SK-N-SH treated with all-trans-retinoic acid at 6 μM for 48 hours (cell line): Measurements from ENCODE around the gene ABR.

Experiments used
- ATAC-seq: fragments of 200-7000 bp; cut with Tn5 transposase; 3 replicates; pipeline ENCODE4 v1.9.1; 2020; ENCODE audit warnings: mild to moderate bottlenecking, moderate library complexity
- ARNTL ChIP-seq: fragments of 450-650 bp; formaldehyde crosslinking; IDR thresholded peaks from 2 replicates; pipeline ENCODE4 v1.5.0; 2020; ENCODE audit warnings: low read depth, mild to moderate bottlenecking, moderate library complexity, borderline replicate concordance
- BACH2 ChIP-seq: fragments of 250-450 bp; sonication (Bioruptor Pico); IDR thresholded peaks from 2 replicates; pipeline ENCODE4 v1.9.0; 2021; ENCODE audit warnings: mild to moderate bottlenecking, borderline replicate concordance
- CSDC2 ChIP-seq: fragments of 250-450 bp; sonication (Bioruptor Pico); IDR thresholded peaks from 2 replicates; pipeline ENCODE4 v1.5.0; 2020; ENCODE audit warnings: mild to moderate bottlenecking, moderate library complexity
- ESRRG ChIP-seq: fragments of 250-450 bp; sonication (Bioruptor Pico); IDR thresholded peaks from 2 replicates; pipeline ENCODE4 v1.6.1; 2021; ENCODE audit warnings: mild to moderate bottlenecking
- GLIS3 ChIP-seq: fragments of 250-450 bp; sonication (Bioruptor Pico); IDR thresholded peaks from 2 replicates; pipeline ENCODE4 v1.5.0; 2020; ENCODE audit warnings: mild to moderate bottlenecking, moderate library complexity
- ISL1 ChIP-seq: fragments of 250-450 bp; sonication (Bioruptor Pico); IDR thresholded peaks from 2 replicates; pipeline ENCODE4 v2.1.2; 2022; ENCODE audit warnings: mild to moderate bottlenecking, moderate library complexity
- OSR1 ChIP-seq: fragments of 250-450 bp; sonication (Bioruptor Pico); IDR thresholded peaks from 2 replicates; pipeline ENCODE4 v1.8.0; 2022; ENCODE audit warnings: moderate library complexity, mild to moderate bottlenecking, inconsistent platforms
- PPARA ChIP-seq: fragments of 250-450 bp; sonication (Bioruptor Pico); IDR thresholded peaks from 2 replicates; pipeline ENCODE4 v1.5.0; 2020; ENCODE audit warnings: mild to moderate bottlenecking, borderline replicate concordance
- RARB ChIP-seq: fragments of 250-450 bp; sonication (Bioruptor Pico); IDR thresholded peaks from 2 replicates; pipeline ENCODE4 v1.8.0; 2021; ENCODE audit warnings: mild to moderate bottlenecking, moderate library complexity
- TCF4 ChIP-seq: fragments of 250-450 bp; sonication (Bioruptor Pico); IDR thresholded peaks from 2 replicates; pipeline ENCODE4 v1.8.0; 2021; ENCODE audit warnings: mild to moderate bottlenecking, moderate library complexity, borderline replicate concordance
- TOX ChIP-seq: fragments of 250-450 bp; sonication (Bioruptor Pico); IDR thresholded peaks from 2 replicates; pipeline ENCODE4 v1.8.0; 2021; ENCODE audit warnings: mild to moderate bottlenecking, moderate library complexity, borderline replicate concordance
- ZC3H10 ChIP-seq: fragments of 250-450 bp; sonication (Bioruptor Pico); IDR thresholded peaks from 2 replicates; pipeline ENCODE4 v1.5.1; 2021; ENCODE audit warnings: mild to moderate bottlenecking, moderate library complexity
- ZFP3 ChIP-seq: fragments of 250-450 bp; sonication (Bioruptor Pico); IDR thresholded peaks from 2 replicates; pipeline ENCODE4 v1.5.0; 2020; ENCODE audit warnings: mild to moderate bottlenecking, moderate library complexity
- ZFP30 ChIP-seq: fragments of 450-650 bp; formaldehyde crosslinking; IDR thresholded peaks from 2 replicates; pipeline ENCODE4 v1.5.0; 2022; ENCODE audit warnings: mild to moderate bottlenecking, moderate library complexity
- ZNF565 ChIP-seq: fragments of 450-650 bp; formaldehyde crosslinking; conservative IDR thresholded peaks from 2 replicates; pipeline ENCODE4 v1.5.0; 2020; ENCODE audit warnings: low read depth, mild to moderate bottlenecking, moderate library complexity
- ZNF70 ChIP-seq: fragments of 450-650 bp; formaldehyde crosslinking; IDR thresholded peaks from 2 replicates; pipeline ENCODE4 v1.5.0; 2020; ENCODE audit warnings: mild to moderate bottlenecking, moderate library complexity
- ZNF8 ChIP-seq: fragments of 450-650 bp; formaldehyde crosslinking; IDR thresholded peaks from 2 replicates; pipeline ENCODE4 v1.5.0; 2020; ENCODE audit warnings: mild to moderate bottlenecking, moderate library complexity
- TF ChIP-seq, protein P1 (sequence below): fragments of 250-450 bp; sonication (Bioruptor Pico); IDR thresholded peaks from 2 replicates; pipeline ENCODE4 v1.5.1; 2021; ENCODE audit warnings: mild to moderate bottlenecking, moderate library complexity
- TF ChIP-seq, protein P2 (sequence below): fragments of 250-450 bp; sonication (Bioruptor Pico); IDR thresholded peaks from 2 replicates; pipeline ENCODE4 v1.5.0; 2020; ENCODE audit warnings: mild to moderate bottlenecking, moderate library complexity
- TF ChIP-seq, protein P3 (sequence below): fragments of 250-450 bp; sonication (Bioruptor Pico); IDR thresholded peaks from 2 replicates; pipeline ENCODE4 v1.8.0; 2021; ENCODE audit warnings: low read depth, mild to moderate bottlenecking, moderate library complexity, borderline replicate concordance
- TF ChIP-seq, protein P4 (sequence below): fragments of 250-450 bp; sonication (Bioruptor Pico); IDR thresholded peaks from 2 replicates; pipeline ENCODE4 v1.8.0; 2020; ENCODE audit warnings: mild to moderate bottlenecking, moderate library complexity, borderline replicate concordance

ABR gene

DNA sequence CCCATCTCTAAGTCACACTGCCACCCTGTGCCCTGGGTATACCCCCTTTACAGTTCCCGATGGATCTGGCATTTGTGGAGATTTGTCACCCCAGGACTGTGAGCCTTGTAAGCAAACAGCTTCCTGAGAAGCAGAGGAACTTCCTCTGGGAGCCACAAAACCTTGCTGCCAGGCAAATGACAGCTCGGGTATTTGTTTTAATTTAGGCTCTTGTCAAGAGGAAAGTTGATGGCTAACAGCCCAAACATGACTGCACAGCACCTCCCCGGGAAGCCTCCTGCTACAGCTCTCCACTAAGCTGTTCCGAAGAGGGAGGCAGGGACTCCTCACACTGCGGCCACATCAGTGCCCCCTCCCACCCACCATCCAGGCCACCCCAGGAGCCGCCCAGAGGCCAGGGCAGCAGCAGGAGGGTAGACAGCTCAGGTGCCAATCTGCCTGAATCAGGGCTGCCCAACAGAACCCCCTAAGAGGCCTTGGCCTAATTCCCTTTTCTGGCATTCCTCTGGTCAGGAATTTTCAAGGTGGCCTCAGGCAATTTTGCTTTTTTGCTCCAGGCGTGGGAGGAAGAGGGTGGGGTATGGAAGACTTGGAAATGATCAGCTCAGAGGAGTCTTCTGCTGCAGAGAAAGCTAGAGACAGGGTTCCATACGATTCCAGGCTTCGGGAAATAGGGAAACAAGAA lies 2.6 kb downstream of the ABR start:
- ATAC-seq, result peak; percentile 9; the same call in 2 of the 3 replicates
- TF ChIP-seq CSDC2 (CRISPR knock-in tag), result no peak
- no peak for TF ChIP-seq ARNTL (CRISPR knock-in tag)
- no peak for TF ChIP-seq ISL1 (CRISPR knock-in tag)
- no peak for TF ChIP-seq TOX
- TF ChIP-seq ZFP30 (CRISPR knock-in tag), result no peak
- no peak for TF ChIP-seq PPARA (CRISPR knock-in tag)
- no peak for TF ChIP-seq ZNF565 (CRISPR knock-in tag)

DNA sequence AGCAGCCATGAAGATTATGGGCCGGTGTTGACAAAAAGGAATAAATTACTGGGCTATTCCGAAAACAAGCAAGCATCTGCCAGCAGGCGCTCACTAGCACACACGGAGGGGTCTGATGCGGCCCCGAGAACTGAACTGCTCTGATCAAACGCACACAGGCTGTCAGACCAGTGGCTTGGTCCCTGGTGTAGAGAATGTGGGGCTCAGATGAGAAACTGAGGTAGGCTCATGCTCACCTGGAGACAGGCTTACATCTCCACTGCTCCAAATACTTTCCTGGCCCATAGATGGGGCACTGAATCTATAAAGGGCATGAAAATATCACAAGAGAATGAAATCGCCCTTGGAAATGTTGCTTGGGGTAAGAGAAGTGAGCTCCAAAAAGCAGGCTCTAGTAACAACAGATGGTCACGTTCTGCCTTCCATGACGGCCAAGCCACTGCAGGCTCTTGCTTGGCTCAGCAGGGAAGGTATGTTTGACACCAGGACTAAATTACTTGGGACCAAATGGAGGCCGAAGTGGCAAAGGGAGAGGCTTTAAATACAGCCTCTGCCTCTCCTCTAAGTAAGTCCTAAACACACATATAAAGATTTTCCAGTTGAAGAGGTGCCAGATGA lies 5.4 kb downstream of the ABR start:
- no peak for ATAC-seq
- TF ChIP-seq ESRRG (no peak), CSDC2 (CRISPR knock-in tag) (no peak), ZFP3 (CRISPR knock-in tag) (no peak), TCF4 (CRISPR knock-in tag) (no peak), ISL1 (CRISPR knock-in tag) (no peak), BACH2 (CRISPR knock-in tag) (no peak), ZNF565 (CRISPR knock-in tag) (no peak), ZFP30 (CRISPR knock-in tag) (no peak), OSR1 (no peak), PPARA (CRISPR knock-in tag) (no peak), ZNF70 (CRISPR knock-in tag) (no peak), ZNF8 (CRISPR knock-in tag) (no peak), GLIS3 (no peak), ARNTL (CRISPR knock-in tag) (no peak), RARB (CRISPR knock-in tag) (no peak)
- TF ChIP-seq, protein P1, sequence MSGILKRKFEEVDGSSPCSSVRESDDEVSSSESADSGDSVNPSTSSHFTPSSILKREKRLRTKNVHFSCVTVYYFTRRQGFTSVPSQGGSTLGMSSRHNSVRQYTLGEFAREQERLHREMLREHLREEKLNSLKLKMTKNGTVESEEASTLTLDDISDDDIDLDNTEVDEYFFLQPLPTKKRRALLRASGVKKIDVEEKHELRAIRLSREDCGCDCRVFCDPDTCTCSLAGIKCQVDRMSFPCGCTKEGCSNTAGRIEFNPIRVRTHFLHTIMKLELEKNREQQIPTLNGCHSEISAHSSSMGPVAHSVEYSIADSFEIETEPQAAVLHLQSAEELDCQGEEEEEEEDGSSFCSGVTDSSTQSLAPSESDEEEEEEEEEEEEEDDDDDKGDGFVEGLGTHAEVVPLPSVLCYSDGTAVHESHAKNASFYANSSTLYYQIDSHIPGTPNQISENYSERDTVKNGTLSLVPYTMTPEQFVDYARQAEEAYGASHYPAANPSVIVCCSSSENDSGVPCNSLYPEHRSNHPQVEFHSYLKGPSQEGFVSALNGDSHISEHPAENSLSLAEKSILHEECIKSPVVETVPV (CRISPR knock-in tag), result no peak
- TF ChIP-seq, protein P2, sequence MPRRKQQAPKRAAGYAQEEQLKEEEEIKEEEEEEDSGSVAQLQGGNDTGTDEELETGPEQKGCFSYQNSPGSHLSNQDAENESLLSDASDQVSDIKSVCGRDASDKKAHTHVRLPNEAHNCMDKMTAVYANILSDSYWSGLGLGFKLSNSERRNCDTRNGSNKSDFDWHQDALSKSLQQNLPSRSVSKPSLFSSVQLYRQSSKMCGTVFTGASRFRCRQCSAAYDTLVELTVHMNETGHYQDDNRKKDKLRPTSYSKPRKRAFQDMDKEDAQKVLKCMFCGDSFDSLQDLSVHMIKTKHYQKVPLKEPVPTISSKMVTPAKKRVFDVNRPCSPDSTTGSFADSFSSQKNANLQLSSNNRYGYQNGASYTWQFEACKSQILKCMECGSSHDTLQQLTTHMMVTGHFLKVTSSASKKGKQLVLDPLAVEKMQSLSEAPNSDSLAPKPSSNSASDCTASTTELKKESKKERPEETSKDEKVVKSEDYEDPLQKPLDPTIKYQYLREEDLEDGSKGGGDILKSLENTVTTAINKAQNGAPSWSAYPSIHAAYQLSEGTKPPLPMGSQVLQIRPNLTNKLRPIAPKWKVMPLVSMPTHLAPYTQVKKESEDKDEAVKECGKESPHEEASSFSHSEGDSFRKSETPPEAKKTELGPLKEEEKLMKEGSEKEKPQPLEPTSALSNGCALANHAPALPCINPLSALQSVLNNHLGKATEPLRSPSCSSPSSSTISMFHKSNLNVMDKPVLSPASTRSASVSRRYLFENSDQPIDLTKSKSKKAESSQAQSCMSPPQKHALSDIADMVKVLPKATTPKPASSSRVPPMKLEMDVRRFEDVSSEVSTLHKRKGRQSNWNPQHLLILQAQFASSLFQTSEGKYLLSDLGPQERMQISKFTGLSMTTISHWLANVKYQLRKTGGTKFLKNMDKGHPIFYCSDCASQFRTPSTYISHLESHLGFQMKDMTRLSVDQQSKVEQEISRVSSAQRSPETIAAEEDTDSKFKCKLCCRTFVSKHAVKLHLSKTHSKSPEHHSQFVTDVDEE (CRISPR knock-in tag), result no peak
- TF ChIP-seq, protein P3, sequence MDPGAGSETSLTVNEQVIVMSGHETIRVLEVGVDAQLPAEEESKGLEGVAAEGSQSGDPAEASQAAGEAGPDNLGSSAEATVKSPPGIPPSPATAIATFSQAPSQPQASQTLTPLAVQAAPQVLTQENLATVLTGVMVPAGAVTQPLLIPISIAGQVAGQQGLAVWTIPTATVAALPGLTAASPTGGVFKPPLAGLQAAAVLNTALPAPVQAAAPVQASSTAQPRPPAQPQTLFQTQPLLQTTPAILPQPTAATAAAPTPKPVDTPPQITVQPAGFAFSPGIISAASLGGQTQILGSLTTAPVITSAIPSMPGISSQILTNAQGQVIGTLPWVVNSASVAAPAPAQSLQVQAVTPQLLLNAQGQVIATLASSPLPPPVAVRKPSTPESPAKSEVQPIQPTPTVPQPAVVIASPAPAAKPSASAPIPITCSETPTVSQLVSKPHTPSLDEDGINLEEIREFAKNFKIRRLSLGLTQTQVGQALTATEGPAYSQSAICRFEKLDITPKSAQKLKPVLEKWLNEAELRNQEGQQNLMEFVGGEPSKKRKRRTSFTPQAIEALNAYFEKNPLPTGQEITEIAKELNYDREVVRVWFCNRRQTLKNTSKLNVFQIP (CRISPR knock-in tag), result no peak
- TF ChIP-seq, all 23 proteins: peak for 0

DNA sequence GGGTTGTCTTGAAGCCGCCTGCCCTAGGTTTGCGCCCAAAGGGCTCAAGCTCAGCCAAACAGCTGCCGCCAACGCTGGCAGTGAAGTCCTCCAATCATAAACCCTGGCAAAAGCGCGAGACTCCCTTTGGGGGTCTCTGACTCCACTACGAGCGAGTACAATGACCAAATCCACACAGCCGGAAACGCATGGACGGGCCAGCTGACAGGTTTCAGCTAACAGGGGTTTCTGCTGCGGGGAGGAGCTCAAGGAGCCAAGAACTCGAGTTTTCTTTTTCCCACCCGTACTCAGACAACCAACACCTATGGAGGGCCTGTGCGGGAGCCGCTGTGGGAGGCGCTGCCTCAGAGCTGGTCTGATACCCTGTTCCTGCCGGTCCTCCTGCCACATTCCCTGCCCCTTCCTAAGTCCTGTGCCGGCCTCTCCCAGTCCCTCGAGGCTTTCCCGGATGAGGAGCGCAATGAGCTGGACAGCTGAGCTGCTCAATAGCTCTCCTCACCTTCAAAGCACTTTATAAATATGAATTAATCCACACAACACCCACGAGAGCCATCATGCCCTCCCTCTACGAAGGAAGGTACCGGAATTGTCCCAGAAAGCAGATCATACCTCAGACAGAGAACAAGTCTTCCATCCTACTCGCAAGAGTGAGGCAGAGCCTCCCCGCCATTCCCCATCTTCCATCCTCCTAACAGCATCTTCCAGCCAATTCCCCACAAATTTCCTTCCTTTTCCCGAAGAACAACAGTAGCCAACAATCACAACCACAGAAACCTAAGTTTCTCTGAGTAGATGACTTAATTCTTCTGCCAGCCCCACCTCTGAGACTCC lies 6.1 kb downstream of the ABR start:
- TF ChIP-seq, protein P4, sequence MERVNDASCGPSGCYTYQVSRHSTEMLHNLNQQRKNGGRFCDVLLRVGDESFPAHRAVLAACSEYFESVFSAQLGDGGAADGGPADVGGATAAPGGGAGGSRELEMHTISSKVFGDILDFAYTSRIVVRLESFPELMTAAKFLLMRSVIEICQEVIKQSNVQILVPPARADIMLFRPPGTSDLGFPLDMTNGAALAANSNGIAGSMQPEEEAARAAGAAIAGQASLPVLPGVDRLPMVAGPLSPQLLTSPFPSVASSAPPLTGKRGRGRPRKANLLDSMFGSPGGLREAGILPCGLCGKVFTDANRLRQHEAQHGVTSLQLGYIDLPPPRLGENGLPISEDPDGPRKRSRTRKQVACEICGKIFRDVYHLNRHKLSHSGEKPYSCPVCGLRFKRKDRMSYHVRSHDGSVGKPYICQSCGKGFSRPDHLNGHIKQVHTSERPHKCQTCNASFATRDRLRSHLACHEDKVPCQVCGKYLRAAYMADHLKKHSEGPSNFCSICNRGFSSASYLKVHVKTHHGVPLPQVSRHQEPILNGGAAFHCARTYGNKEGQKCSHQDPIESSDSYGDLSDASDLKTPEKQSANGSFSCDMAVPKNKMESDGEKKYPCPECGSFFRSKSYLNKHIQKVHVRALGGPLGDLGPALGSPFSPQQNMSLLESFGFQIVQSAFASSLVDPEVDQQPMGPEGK, result no peak
- no peak for TF ChIP-seq OSR1
- TF ChIP-seq TCF4 (CRISPR knock-in tag), result no peak
- no peak for TF ChIP-seq ZFP30 (CRISPR knock-in tag)
- TF ChIP-seq ARNTL (CRISPR knock-in tag), result no peak
- no peak for TF ChIP-seq GLIS3
- no peak for TF ChIP-seq ZFP3 (CRISPR knock-in tag)
- TF ChIP-seq ZC3H10 (CRISPR knock-in tag), result no peak
- TF ChIP-seq, all 23 proteins: peak for 0
- ATAC-seq, result no peak
